Mucosa of descending colon (tissue), 3 donors: ENCODE data around the gene EVC2. TPM values are rescaled to one million over a fixed set of nuclear protein-coding genes. Genes with fewer than 3 reads are reported as not detected.

ENCODE experiments used
- ATAC-seq: fragments of 200-7000 bp; cut with Tn5 transposase; one replicate; pipeline ENCODE4 v1.9.1; 2020; ENCODE audit warnings: mild to moderate bottlenecking, moderate library complexity
- DNase-seq, 3 donors: peaks; one replicate each; pipeline ENCODE4 v3.0.0-alpha.2; 2020
- H3K36me3 ChIP-seq: fragments of 200-600 bp; one replicate; pipeline ENCODE4 v1.8.0; 2021; ENCODE audit warnings: low read depth, mild to moderate bottlenecking
- H3K4me1 ChIP-seq: fragments of 200-600 bp; one replicate; pipeline ENCODE4 v1.8.0; 2021; ENCODE audit warnings: low read depth, mild to moderate bottlenecking
- H3K4me3 ChIP-seq: fragments of 200-600 bp; one replicate; pipeline ENCODE4 v1.8.0; 2021; ENCODE audit warnings: mild to moderate bottlenecking
- H3K9me3 ChIP-seq: fragments of 200-600 bp; one replicate; pipeline ENCODE4 v1.8.0; 2021; ENCODE audit warnings: mild to moderate bottlenecking
- intact Hi-C, 2 donors: fragments of 100-400 bp; cut with DNase I in 1 of 2; cut with micrococcal nuclease in 1 of 2; formaldehyde crosslinking; loops; one replicate each; pipeline versions ENCODE4 v1.11.0 to v1.11.1; 2022; cut with DNase I, micrococcal nuclease
- total RNA-seq, 3 donors: library from RNA; stranded (reverse); fragmentation: NEBNext Ultra II Directional in 2 of 3; extraction: Animal tissue kit (Norgen Biotek cat#: 25700) in 2 of 3; gene quantifications; one replicate each; pipeline versions ENCODE4 v1.2.1 to v1.2.4, GENCODE V29; 2021 to 2023
- TF ChIP-seq, protein P1 (sequence below): fragments of 200-600 bp; IDR thresholded peaks from one replicate; pipeline ENCODE4 v1.8.0; 2022; ENCODE audit warnings: antibody characterized with exemption, mild to moderate bottlenecking
- donor health status: DM: no; HTN: no; CAD: no; lungs with moderate emphysema.
- donor health status: DM: no; HTN: no; CAD: no.
- donor health status: DM: no; HTN: yes; CAD: no.

Gene EVC2
- total RNA-seq, 3 donors from 2014 or later: 0.64 to 6.5 (median 1.1) TPM

DNA sequence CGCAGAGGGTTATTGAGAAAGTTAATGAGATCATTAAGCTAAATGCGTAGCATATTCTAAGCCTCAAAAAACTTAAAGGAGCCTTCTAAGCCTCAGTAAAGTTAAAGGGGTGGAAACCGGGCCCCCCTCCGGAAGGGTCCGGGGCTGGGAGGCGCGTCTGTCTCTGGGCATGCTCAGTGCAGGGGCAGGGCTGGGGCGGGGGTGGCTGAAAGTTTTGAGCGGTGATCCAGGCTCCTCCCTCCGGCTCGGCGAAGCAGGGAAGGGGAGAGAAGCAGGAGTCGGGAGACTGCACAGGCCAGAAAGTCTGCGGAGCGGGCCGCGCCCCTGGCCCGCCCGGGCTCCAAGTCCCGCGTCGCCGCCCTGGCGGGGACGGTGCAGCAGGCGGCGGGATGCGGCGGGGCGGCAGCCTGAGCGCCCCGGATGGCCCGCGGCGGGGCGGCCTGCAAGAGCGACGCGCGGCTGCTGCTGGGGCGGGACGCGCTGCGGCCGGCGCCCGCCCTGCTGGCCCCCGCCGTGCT, 2.7 kb upstream of the EVC2 start, which contains the start of gene EVC:
EVC (plus strand) TSS at position 241 of the 518 bp plus-strand sequence; CDS start at position 421, 180 bp downstream.
- DNase-seq: peak; percentile 62 to 72 (median 70)
- peak; percentile 66 for ATAC-seq
- Histone ChIP-seq H3K4me1 (no peaks in the 10 kb centered on the region), H3K4me3 (no peak within 1 kb of the TSS), H3K9me3 (peaks cover 9% of the 10 kb centered on the region), H3K36me3 (no peaks in the 10 kb centered on the region)
- TF ChIP-seq, protein P1, sequence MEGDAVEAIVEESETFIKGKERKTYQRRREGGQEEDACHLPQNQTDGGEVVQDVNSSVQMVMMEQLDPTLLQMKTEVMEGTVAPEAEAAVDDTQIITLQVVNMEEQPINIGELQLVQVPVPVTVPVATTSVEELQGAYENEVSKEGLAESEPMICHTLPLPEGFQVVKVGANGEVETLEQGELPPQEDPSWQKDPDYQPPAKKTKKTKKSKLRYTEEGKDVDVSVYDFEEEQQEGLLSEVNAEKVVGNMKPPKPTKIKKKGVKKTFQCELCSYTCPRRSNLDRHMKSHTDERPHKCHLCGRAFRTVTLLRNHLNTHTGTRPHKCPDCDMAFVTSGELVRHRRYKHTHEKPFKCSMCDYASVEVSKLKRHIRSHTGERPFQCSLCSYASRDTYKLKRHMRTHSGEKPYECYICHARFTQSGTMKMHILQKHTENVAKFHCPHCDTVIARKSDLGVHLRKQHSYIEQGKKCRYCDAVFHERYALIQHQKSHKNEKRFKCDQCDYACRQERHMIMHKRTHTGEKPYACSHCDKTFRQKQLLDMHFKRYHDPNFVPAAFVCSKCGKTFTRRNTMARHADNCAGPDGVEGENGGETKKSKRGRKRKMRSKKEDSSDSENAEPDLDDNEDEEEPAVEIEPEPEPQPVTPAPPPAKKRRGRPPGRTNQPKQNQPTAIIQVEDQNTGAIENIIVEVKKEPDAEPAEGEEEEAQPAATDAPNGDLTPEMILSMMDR: no peak
- intact Hi-C loops: no loop called here

DNA sequence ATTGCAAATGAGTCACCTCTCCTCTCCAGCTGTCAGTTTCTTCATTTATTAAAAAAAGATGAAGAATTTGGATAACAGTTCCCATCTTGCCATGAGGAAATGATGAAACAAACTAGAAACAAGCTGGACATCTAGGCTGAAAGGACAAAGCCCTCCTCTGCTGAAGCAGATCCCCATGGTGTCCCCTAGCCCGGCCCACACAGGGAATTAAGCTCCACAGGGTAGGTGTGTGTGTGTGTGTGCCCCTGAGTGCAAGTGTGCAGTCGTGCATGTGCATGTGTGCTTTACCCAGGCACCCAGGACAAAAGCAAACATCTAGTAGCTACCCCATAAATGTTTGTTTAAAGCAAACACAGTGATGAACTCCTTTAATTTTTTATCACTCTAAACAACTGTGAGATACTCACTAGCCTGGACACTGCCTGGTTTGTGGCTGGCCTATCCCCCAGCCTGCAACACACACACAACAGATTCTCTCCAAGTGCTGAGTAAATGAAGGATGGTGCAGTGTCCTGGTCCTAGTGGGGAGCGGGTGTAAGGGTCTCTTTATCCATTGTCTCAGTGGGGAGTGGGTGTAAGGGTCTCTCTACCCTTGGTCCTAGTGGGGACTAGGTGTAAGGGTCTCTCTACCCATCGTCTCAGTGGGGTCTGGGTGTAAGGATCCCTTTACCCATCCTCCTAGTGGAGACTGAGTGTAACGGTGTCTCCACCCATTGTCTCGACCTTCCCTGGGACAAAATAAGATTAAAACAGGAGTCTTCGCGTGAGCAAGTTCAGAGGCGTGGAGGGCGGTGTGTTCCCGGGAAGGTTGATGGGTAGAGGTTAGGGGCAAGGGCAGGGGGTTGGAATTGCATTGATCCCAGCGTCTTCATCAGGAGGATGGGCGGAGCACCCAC, 2.0 kb upstream of the EVC2 start:
- no peaks in the 10 kb centered on the region for H3K36me3 ChIP-seq
- ATAC-seq (peak; percentile 18), DNase-seq (no peak)
- peaks cover 3% of the 10 kb centered on the region for H3K9me3 ChIP-seq
- TF ChIP-seq, protein P1: no peak
- intact Hi-C loops: no loop called here
- H3K4me3 ChIP-seq: no peak overlapping the region
- no peaks in the 10 kb centered on the region for H3K4me1 ChIP-seq

DNA sequence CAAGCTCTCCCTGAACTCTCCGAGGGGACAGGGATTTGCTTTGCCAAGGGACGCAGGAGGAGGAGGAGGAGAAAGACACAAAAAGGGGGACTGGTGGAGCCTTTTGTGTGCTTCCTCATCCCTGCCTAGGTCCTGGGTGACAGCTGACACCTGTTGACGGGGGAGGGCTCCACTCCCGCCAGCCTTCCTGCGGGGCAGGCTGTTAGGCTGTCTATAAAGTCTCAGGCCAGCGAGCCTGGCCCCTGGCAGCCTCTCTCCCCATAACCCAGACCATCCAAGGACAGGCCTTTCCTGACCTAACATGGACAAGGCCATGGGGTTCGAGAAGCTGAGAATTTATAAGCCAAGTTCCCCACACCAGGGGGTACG, 832 bp upstream of the EVC2 start:
- TF ChIP-seq, protein P1: no peak
- DNase-seq (no peak), ATAC-seq (no peak)
- no peaks in the 10 kb centered on the region for H3K9me3 ChIP-seq
- no peaks in the 10 kb centered on the region for H3K36me3 ChIP-seq
- H3K4me3 ChIP-seq: no peak overlapping the region
- intact Hi-C loops: no loop called here
- no peaks in the 10 kb centered on the region for H3K4me1 ChIP-seq

DNA sequence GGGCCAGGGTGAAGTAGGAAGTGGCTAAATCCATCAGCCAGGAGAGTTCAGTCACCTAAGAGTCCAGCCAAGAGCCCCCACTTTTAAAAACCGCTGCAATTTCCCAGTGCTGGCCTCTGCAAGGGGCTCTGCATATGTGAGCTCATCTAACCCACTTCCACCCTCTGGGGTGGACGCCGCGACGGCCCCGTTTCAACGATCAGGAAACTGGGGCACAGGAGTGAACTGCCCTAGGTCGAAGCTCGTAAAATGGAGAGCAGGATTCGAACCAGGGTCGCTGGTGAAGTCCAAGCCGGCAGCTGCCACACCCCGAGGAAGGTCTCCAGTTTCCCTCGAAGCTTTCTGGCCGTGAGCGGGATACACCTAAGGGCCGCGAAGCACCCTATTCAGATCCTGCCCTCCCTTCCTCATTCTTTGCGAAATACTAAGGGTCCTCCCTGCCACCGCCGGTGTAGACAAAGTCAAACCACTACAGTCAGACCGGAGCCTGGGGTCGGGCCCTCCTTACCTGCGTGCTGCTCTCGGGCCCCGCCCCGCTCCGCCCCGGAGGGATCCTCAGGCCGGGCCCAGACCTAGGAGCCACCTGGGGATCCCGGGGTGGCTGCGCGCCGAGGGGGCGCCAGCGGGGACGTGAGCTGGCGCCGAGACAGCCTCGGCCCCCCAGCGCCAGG, 446 bp downstream of the EVC2 start:
- Histone ChIP-seq H3K4me1 (no peaks in the 10 kb centered on the region), H3K9me3 (no peaks in the 10 kb centered on the region), H3K36me3 (no peaks in the 10 kb centered on the region), H3K4me3 (peak overlapping the region; percentile 11)
- ATAC-seq (peak; percentile 22), DNase-seq (no peak)
- intact Hi-C loops: no loop called here
- TF ChIP-seq, protein P1: no peak

DNA sequence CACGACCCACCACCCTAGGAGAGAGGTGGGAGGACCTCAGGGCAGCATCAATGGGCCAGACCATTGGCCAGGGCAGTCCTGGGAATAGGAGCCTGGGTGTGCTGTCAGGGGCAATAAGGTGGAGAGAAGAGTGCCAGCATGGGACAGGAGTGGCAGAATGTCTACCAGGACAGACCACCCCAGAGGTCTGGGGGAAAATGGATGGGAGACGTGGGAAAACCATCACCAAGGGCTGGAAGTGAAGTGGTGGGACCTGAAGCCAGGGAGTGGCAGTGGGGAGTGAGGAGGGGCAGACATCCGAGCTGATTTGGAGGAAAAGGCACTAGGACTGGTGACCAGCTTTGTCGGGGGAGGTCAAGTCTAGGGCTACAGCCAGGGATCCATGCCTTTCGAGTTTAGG, 993 bp downstream of the EVC2 start:
- no peaks in the 10 kb centered on the region for H3K4me1 ChIP-seq
- ATAC-seq: no peak

More for the DNA sequence above, 993 bp downstream of the EVC2 start:
- Histone ChIP-seq H3K4me3 (no peak overlapping the region), H3K9me3 (no peaks in the 10 kb centered on the region), H3K36me3 (no peaks in the 10 kb centered on the region)
- intact Hi-C loops: no loop called here
- TF ChIP-seq, protein P1: no peak
- DNase-seq: no peak
